Measurements from ENCODE around the gene PRKCE. TPM values are rescaled to one million over a fixed set of nuclear protein-coding genes. Genes with fewer than 3 reads are reported as not detected.

Gene PRKCE
- total and polyA plus RNA-seq, 2 experiments from 2014 or later: 9.6 to 11.9 TPM

DNA sequence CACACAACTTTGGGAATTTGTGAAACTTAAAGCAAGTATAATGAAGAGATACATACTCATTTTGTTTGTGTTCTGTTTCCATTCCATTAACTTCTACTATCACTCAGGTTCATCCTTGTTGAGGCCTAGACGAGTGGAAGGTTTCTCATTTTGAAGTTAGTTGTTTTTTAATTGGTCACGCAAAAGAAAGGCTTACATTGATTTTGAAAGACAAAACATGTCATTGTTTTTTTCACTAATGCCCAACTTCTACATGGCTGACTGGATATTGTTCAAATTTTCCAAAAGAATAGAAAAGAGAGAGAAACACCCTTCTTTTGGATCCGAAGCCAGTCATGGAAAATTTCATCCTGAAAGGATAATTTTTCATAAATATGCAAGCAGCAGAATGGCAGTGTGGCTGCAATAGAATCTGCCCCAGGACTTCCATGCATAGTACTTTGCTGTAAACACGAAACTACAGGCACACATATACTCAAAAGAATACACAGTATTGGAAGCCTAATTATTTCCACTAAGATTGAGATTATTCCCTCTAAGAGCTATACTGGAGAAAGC is 27.4 kb downstream of the PRKCE start:
- Histone ChIP-seq H3K4me1 (ENCODE audit: insufficient read depth) (peaks cover 30% of the 10 kb centered on the region), H3K27ac (no peak overlapping the region), H3K4me3 (no peak overlapping the region), H2AFZ (no peak overlapping the region), H4K20me1 (ENCODE audit: insufficient read depth, poor library complexity, severe bottlenecking) (no peaks in the 10 kb centered on the region), H3K79me2 (peaks cover 26% of the 10 kb centered on the region), H3K9me2 (replicated peaks; ENCODE audit: insufficient read depth) (no peaks in the 10 kb centered on the region), H3K4me2 (no peak overlapping the region), H3K9me3 (ENCODE audit: low read depth) (no peaks in the 10 kb centered on the region), H3K36me3 (replicated peaks; ENCODE audit: insufficient read depth, low read depth) (no peaks in the 10 kb centered on the region), H3K27me3 (no peaks in the 10 kb centered on the region)
- TF ChIP-seq EZH2 (IDR thresholded peaks at IDR 0.05; ENCODE audit: borderline replicate concordance) (no peak), EZH2phosphoT487 (IDR thresholded peaks at IDR 0.05; ENCODE audit: low read depth, severe bottlenecking, unreplicated experiment) (no peak)
- TF ChIP-seq, protein P1, sequence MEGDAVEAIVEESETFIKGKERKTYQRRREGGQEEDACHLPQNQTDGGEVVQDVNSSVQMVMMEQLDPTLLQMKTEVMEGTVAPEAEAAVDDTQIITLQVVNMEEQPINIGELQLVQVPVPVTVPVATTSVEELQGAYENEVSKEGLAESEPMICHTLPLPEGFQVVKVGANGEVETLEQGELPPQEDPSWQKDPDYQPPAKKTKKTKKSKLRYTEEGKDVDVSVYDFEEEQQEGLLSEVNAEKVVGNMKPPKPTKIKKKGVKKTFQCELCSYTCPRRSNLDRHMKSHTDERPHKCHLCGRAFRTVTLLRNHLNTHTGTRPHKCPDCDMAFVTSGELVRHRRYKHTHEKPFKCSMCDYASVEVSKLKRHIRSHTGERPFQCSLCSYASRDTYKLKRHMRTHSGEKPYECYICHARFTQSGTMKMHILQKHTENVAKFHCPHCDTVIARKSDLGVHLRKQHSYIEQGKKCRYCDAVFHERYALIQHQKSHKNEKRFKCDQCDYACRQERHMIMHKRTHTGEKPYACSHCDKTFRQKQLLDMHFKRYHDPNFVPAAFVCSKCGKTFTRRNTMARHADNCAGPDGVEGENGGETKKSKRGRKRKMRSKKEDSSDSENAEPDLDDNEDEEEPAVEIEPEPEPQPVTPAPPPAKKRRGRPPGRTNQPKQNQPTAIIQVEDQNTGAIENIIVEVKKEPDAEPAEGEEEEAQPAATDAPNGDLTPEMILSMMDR (IDR thresholded peaks at IDR 0.05; ENCODE audit: poor library complexity): no peak
- no peak for DNase-seq (ENCODE audit: low spot score)
- 93% methylated on average over 4 of the region's 4 CpGs for WGBS (ENCODE audit: low lambda C conversion rate, missing lambda C conversion rate)

DNA sequence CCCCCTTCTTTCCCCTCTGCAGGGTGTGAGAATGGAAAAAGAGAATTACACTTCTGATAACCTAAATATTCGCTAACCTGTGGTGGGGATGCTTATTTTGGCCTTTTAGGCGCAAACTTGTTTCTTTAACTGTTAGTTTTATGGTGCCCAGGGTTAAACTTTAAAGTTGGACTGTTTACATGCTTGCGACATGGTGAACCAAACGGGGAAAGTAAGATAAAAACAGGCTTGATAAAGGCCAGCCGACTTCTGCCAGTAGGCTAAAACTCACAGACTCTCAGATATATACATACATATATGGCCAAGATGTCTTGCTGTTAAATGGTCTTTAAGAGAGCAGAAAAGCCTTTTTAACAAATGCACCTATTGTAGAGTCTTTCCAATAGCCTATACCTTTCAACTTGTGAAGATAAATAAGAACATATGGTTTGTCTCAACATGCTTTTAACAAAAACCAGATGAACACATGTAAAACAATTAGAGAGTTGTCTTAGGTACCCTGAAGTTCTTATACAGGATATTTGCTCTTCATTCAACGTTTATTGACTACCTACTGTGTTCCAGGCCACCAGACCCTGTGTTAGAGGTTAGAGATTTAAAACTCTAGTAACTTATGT is 29.0 kb downstream of the PRKCE start:
- Histone ChIP-seq H3K4me1 (ENCODE audit: insufficient read depth) (peaks cover 14% of the 10 kb centered on the region), H3K4me2 (peak overlapping the region; percentile 18), H4K20me1 (ENCODE audit: insufficient read depth, poor library complexity, severe bottlenecking) (no peaks in the 10 kb centered on the region), H3K36me3 (replicated peaks; ENCODE audit: insufficient read depth, low read depth) (no peaks in the 10 kb centered on the region), H3K9me3 (ENCODE audit: low read depth) (no peaks in the 10 kb centered on the region), H3K4me3 (no peak overlapping the region), H3K9me2 (replicated peaks; ENCODE audit: insufficient read depth) (no peaks in the 10 kb centered on the region), H2AFZ (no peak overlapping the region), H3K27me3 (no peaks in the 10 kb centered on the region), H3K79me2 (peaks cover 26% of the 10 kb centered on the region), H3K27ac (peak overlapping the region; percentile 15)
- DNase-seq (ENCODE audit: low spot score): no peak
- TF ChIP-seq EZH2 (IDR thresholded peaks at IDR 0.05; ENCODE audit: borderline replicate concordance) (no peak), EZH2phosphoT487 (IDR thresholded peaks at IDR 0.05; ENCODE audit: low read depth, severe bottlenecking, unreplicated experiment) (no peak)
- TF ChIP-seq, protein P1 (IDR thresholded peaks at IDR 0.05; ENCODE audit: poor library complexity): no peak
- 26% methylated on average over 6 of the region's 6 CpGs for WGBS (ENCODE audit: low lambda C conversion rate, missing lambda C conversion rate)

DNA sequence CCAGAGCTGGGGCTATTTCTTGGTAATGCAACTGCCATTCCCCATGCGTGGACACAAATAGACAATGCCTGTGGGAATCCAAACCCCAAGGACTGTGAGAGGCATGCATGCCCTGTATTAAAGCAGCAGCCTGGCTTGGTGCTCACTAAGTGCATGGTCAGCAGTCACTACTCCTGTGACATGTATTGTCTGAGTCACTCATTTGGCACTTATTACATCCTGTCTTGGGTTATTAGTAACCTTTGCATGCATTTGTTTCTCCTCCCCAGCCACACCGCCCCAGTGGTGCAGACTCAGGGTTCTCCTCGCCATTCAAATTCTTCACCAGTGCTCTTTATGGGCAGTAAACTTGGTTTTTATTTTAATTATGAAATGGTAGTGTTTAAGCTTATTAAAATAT is 30.2 kb downstream of the PRKCE start:
- 85% methylated on average over 3 of the region's 3 CpGs for WGBS (ENCODE audit: low lambda C conversion rate, missing lambda C conversion rate)
- H2AFZ ChIP-seq: no peak overlapping the region
- peak; percentile 50 for DNase-seq (ENCODE audit: low spot score)
- no peak overlapping the region for H3K4me2 ChIP-seq
- TF ChIP-seq EZH2 (IDR thresholded peaks at IDR 0.05; ENCODE audit: borderline replicate concordance) (no peak), EZH2phosphoT487 (IDR thresholded peaks at IDR 0.05; ENCODE audit: low read depth, severe bottlenecking, unreplicated experiment) (no peak)
- TF ChIP-seq, protein P1 (IDR thresholded peaks at IDR 0.05; ENCODE audit: poor library complexity): no peak
- H3K27me3 ChIP-seq: no peaks in the 10 kb centered on the region
- peak overlapping the region; percentile 29 for H3K27ac ChIP-seq
- no peaks in the 10 kb centered on the region for H3K9me3 ChIP-seq (ENCODE audit: low read depth)
- peaks cover 22% of the 10 kb centered on the region for H3K79me2 ChIP-seq
- H3K9me2 ChIP-seq (replicated peaks; ENCODE audit: insufficient read depth): no peaks in the 10 kb centered on the region
- H3K4me1 ChIP-seq (ENCODE audit: insufficient read depth): peaks cover 14% of the 10 kb centered on the region
- H4K20me1 ChIP-seq (ENCODE audit: insufficient read depth, poor library complexity, severe bottlenecking): no peaks in the 10 kb centered on the region
- H3K36me3 ChIP-seq (replicated peaks; ENCODE audit: insufficient read depth, low read depth): no peaks in the 10 kb centered on the region
- H3K4me3 ChIP-seq: no peak overlapping the region
